NOMO-1 (cell line): Measurements from ENCODE around the gene OR4K2.
"Not testable (repeated sequence)": the region's sequence is repeated elsewhere in the genome, so short reads cannot be mapped to it uniquely, and the experiment has no call there.

Source experiments
- DNase-seq, 2 experiments: peaks; one replicate each; lab custom pipeline; 2025; ENCODE audit not compliant: unreplicated experiment in 2 of 2; lab: John Stamatoyannopoulos, UW

OR4K2 gene, protein sequence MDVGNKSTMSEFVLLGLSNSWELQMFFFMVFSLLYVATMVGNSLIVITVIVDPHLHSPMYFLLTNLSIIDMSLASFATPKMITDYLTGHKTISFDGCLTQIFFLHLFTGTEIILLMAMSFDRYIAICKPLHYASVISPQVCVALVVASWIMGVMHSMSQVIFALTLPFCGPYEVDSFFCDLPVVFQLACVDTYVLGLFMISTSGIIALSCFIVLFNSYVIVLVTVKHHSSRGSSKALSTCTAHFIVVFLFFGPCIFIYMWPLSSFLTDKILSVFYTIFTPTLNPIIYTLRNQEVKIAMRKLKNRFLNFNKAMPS

DNA sequence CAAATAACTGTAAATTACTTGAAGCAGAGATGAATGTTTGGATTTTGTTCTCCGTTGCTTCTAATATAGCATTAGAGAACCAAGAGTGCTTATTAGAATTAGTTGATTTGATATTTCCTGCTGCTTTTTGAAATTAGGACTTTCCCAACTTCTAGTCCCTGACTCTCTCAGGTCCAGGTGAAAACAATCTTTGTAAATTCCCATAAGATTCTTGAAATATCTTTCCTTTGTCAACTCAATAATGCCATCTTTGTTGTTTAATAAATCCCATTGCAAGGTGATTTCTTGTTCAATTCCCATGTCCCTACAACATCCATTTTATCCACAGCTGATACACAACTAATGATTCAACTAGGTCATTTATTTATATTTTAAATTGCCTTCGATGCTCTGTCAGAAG is at the start of gene OR4K2:
OR4K2 (plus strand) TSS at position 301 of the 400 bp plus-strand sequence. CDS start 1,126 bp downstream, outside the sequence.
- no peak for DNase-seq

DNA sequence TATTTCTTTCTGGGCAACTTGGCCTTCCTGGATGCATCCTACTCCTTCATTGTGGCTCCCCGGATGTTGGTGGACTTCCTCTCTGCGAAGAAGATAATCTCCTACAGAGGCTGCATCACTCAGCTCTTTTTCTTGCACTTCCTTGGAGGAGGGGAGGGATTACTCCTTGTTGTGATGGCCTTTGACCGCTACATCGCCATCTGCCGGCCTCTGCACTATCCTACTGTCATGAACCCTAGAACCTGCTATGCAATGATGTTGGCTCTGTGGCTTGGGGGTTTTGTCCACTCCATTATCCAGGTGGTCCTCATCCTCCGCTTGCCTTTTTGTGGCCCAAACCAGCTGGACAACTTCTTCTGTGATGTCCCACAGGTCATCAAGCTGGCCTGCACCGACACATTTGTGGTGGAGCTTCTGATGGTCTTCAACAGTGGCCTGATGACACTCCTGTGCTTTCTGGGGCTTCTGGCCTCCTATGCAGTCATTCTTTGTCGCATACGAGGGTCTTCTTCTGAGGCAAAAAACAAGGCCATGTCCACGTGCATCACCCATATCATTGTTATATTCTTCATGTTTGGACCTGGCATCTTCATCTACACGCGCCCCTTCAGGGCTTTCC is 47.2 kb upstream of the OR4K2 start:
- not testable (repeated sequence) for DNase-seq

DNA sequence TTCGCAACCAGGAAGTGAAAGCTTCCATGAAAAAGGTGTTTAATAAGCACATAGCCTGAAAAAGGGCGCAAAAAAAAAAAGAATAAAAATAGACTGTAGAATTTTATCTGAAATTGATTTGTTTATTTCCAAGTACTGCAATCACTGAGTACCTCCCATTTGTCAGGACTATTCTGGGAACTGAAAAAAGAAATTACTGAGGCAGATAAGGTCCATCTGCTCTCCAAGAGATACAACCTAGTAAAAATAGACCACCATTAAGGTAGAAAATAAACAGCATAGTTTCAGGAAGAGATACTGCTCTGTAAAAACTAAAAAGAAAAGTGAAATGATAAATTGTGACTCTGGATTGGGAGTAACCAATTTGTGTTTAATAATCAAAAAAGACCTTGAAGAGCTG is 46.6 kb upstream of the OR4K2 start:
- no peak for DNase-seq

DNA sequence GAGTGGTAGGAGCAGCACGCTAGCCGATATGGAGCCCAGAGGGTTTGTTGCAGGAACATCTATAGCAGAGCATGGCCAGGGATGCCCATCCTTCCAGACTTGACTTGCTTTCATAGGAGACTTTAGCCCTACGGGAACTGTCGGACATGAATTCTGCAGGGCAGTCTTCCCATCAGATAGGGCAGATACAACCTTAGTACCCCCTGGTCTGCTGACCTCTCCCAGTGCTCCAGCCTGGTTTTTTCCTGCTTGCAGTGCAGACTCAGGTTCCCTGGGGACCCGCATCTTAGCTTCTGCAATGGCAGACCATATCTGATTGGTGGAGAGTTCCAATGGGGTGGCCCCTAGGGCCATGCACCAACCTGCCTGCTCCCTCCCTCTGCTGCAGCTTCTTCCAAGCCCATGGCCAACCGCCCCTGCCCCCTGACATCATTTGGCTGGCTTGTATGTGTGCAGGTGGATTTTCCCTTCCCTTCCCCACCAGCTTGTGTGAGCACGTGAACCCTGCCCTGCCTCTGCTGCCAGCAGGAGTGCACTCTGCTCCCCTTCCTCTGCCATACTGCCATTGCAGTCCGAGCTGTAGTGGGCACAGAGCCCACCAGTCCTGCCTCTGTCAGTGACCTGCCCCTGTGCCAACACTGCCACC is 40.6 kb upstream of the OR4K2 start:
- DNase-seq, result not testable (repeated sequence)

DNA sequence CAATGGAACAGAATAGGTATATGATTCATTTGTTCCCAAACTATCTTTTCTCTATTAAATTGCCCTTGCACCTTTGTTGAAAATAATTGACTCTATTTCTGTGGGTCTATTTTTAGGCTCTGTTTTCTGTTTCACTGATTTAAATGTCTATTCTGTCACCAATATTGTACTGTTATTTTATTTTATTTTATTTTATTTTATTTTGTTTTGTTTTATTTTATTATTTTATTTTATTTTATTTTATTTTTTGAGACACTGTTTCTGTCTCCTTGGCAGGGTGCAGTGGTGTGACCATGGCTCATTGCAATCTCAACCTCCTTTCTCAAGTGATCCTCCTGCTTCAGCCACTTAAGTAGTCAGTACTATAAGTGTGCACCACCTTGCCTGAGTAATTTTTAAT is 36.5 kb upstream of the OR4K2 start:
- no peak for DNase-seq

DNA sequence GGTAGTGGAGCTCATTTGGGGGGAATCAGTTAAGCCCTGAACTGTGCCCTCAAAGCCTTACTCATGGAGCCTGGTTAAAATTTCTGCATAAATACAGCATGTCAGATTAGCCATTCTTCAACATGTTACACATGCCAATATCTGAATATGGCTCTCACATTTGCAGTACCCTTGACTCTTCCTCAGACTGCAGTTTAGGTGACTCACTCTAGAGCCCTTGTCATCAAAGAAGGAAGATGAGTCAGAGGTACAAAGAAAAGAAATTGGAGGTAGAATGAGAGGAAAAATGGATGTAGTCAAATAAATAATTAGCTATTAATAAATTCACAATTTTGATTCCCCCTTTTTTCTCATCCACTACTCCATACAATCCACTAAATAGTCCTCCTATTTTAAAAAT is 23.6 kb upstream of the OR4K2 start:
- no peak for DNase-seq

DNA sequence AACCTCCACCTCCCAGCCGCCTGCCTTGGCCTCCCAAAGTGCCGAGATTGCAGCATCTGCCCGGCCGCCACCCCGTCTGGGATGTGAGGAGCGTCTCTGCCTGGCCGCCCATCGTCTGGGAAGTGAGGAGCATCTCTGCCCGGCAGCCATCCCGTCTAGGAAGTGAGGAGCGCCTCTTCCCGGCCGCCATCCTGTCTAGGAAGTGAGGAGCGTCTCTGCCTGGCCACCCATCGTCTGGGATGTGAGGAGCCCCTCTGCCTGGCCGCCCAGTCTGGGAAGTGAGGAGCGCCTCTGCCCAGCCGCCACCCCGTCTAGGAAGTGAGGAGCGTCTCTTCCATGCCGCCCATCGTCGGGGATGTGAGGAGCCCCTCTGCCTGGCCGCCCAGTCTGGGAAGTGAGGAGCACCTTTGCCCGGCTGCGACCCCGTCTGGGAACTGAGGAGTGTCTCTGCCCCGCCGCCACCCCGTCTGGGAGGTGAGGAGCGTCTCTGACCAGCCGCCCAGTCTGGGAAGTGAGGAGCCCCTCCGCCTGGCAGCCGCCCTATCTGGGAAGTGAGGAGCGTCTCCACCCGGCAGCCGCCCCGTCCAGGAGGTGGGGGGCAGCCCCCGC is 8.8 kb upstream of the OR4K2 start:
- DNase-seq, result not testable (repeated sequence)

DNA sequence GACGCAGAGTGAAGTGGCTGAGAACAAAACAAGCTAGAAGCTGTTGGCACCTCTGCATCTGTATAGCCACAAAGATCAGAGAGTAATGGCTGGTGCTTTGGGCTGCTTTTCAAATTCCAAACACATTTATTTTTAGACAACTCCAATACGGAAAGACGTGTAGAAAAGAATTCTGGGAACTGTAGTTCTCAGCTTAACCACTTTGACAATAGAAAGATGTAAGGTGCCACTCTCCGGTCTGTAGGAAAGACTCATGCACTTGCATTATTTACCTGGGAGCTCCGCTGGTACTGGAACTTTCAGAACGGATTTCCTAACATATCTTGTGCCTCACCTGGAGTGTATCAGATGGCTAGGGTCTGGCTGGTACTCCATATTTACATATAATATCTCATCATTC is 1.8 kb upstream of the OR4K2 start:
- no peak for DNase-seq

DNA sequence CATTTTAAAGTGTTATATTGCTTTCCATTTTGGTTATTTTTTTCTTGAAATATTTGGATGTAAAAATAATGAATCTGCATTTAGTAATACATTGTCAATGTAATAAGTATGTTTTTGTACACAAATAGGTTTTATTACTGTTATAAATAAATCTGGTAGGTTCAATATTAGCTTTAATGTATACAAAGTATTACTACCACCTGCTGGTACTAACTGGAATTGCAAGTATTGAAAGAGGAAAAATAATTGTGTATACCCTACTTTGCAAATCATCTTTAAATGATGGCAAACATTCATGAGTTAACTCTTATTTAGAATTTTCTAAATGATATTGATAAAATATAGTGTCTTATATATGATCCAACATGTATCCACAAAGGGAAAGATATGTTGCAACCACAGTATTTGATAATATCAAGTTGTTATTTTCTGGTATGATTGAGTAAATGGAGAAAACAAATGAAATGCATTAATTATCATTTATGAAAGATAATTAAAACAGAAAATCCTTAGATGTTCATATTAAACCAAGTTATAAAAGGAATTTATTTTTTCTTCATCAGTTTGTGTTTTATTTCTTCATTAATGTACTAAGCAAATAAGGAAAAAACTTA is 3.2 kb downstream of the OR4K2 start:
- peak in 1 of 2 experiments; percentile 3 for DNase-seq

DNA sequence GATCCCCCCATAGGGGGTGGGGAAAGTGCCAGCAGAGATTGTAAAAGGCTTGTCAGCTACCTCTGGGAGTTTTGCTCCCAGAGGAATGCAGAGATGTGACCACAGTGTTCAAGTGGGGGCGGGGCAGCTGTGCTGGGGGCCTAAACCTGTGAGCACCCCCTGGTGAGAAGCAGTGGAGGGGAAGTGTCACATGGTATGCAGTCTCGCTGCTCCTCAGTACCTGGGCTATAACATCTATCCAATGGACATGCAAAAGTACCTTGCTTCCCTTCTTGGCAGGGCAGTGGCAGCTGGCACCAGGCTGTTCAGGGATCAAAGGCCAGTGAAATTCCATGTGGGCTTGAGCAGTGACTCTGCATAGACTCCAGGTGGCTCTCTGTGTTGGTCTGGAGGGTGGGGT is 20.3 kb downstream of the OR4K2 start:
- DNase-seq, result no peak

DNA sequence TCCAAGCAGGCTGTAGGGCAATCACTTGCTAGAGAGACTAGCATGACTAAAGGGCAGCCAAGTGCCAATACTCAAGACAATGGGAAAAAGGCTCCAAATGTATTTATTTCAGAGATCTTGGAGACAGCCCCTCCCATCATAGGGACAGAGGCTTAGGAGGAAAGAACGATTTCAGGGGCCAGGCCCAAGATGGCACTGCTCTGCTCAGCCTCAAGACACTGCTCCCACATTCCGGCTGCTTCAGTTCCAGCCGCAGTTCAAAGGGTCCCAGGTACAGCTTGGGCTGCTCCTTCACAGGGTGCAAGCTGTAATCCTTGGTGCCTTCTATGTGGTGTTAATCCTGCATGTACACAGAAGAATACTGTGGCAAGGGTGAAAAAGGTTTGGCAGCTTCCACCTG is 26.1 kb downstream of the OR4K2 start:
- DNase-seq, result no peak

DNA sequence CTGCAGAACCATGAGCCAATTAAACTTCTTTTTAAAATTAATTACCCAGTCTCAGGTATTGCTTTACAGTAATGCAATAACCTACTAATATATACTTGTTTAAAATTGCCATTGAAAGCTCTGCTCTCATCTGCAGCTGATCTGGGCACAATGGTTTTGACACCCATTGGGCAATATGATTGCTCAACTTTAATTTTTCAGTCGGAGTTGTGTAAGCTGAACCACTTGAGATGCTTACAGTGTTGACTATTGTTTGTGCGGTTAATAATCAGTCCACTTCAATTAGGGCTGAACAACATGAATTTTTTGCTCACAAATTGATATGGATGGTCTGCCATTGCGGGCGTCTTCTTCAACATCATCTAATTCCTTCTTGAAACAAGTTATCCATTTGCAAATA is 27.5 kb downstream of the OR4K2 start:
- peak; percentile 63 to 64 for DNase-seq

DNA sequence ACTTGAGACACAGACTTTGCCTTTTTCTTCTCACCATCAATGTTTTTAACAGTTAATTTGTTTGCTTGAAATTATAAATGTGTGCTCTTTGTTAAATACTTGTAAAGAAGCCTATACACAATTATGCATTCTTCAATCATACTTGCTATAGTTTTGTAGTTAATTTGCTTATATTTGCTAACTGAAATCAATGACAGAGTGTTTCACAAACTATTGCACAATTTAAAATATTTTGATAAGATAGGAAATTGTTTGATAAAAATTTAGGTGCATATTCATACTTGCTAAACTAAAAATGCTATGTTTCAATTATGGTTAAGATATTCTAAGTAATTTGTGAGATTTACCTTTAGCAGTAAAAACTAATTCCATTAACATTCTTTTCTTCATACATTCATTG is 31.7 kb downstream of the OR4K2 start:
- DNase-seq, result no peak

DNA sequence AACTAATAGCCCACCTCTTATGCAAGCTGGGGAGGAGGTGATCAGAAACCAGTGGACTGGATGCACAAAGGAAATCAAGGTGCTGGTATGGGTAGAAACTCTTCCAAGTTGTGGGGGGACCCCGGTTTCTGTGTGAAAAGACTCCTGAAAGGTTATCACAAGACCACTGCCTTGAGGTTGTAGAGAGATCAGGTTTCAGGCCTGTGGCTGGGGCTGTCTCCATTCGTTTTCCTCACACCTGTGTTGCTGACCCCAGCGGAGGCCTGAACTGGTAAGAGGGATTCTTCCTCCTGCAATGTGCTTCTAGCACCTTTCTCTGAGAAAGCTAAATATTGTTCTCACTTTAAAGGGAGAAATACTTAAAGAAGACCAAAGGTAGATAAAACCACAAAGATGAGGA is 36.2 kb downstream of the OR4K2 start:
- DNase-seq, result no peak

DNA sequence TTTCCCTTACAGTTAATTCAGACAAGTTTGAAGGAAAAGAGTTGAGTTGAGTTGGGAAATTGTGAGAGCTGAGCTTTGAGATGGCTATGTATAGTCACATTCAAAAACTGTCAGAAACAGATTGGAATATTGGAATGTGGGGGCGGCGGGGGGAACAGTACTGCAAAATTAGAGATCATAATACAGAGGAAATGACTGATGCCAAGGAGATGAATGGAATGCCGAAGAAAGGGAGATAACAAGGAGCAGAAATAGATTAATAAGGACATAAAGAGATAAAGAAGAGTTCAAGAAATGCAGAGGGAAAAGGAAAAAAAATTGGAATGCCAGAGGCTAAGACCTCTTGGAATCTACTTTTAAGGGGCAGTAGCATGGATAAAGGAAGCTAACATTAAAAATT is 42.3 kb downstream of the OR4K2 start:
- DNase-seq, result no peak

DNA sequence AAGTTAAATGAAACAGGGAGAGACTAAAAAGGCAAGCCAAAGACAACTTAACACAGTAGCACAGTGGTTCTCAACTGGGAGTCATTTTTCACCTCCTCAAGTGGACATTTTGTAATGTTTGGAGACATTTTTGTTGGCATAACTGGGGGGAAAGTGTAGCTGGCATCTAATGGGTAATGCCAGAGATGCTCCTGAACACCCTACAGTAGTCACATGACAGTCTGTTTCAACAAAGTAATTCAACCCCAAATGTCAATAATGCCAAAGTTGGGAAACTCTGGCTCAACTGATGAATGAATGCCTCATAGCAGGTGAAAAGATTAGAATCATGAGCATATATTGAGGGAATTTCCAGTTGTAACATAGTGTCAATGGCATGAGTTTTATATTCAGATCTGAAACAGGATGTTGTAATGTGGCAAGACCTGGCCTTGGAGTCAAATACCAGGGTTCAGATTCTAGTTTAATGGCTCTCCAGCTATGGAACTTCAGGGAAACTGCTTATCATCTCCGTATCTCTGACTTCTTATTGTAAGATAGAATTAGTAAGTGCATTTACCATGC is 43.1 kb downstream of the OR4K2 start:
- no peak for DNase-seq

DNA sequence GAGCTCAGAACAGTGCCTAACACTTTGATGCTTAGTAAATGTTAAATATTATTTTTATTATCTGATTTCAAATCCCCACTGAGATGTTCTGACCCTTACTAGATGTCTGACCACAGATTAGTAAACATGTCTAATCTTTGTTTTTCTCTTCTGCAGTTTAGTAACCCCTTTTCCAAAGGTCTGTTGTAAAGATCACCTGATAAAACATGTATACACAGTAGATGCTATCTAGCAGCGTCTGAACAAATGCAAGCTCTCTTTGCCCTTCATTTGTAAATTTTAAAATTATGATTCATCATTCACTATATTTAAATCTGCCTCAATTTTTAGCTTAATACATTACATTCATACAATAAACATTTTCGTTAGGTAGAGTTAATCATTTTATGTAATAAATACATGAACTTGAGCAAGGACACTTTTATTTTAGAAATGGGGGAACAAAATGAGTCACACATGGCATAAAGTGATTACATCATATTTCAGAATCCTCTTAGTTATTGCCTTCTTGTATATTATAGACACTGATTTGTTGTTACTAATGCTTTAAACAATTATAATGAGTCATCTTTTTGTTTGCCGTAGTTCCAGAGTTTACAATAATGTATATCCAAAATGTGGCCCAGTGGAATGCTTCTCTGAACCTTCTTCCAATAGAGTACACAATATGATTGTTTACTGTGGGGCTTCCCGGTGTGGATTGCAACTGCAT is 43.8 kb downstream of the OR4K2 start:
- DNase-seq, result no peak

DNA sequence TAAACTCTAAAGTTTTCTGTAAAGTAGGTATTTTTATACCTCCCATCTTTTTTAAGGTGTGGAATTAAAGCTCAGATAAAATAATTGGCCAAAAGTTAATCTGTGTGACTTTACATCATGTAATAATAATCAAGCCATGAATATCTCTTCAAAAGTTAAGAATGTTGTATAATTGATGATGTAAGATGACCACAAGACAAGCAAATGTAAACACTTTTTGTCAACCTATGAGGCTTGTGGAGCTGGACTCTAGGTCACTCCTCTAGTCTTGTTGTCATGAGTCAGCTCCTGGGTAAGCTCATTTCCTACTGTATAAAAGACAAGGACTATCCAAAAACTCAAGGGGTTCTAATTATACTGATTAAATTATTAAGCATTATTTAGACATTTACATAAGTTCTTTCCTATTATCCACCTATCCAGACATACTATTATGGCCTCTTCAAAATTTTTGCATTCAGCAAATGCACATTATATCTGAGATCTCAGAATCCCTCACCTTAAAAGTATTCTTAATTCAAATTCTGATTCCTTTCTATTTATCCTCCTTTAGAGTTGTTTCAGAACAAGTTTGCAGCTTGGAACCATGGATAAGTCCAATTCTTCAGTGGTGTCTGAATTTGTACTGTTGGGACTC is 45.2 kb downstream of the OR4K2 start, which contains the start of gene OR4K5:
OR4K5 (plus strand) TSS at position 587 of the 637 bp plus-strand sequence; CDS start at position 587, 0 bp downstream.
- no peak for DNase-seq

DNA sequence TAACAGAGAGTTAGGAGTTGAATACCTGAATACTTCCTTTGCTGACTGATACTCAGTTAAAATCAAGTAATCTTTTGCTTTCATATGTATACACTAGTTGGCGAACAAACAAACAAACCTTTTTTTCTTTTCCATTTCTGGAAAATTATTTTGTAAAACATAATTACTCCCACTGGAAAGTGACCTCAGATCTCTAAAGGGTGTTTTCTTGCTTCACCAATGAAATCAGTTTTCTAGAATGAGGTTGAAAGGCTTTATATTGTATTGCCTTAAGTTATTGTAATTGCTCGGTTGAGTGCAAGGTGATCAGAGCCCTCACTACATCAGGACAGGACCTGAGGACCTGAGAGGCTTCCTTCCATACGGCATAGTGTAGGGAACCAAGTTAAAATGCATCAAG is 55.7 kb downstream of the OR4K2 start, which contains the start of gene OR4K1:
OR4K1 (plus strand) TSS at position 301 of the 400 bp plus-strand sequence. CDS start 4,750 bp downstream, outside the sequence.
- DNase-seq, result no peak
